H1 (cell line): ENCODE results near the gene RSBN1.

ENCODE experiments used
- BACH1 ChIP-seq: IDR thresholded peaks from 2 replicates; pipeline ENCODE4 v1.6.1; 2012; ENCODE audit warnings: low read length, improper control_type of control experiment
- BRCA1 ChIP-seq: IDR thresholded peaks from 2 replicates; pipeline ENCODE4 v1.6.1; 2012; ENCODE audit warnings: low read depth, low read length, improper control_type of control experiment
- CTCF ChIP-seq, 3 experiments: IDR thresholded peaks; 1 replicate in 2 of 3; 2 replicates in 1 of 3; pipeline versions ENCODE4 v1.5.1 to v1.6.1; 2011; ENCODE audit warnings: low read length in 3 of 3, mild to moderate bottlenecking in 3 of 3, inconsistent platforms in 2 of 3, low read depth in 1 of 3, moderate library complexity in 1 of 3; ENCODE audit not compliant: insufficient read depth in 1 of 3; ENCODE audit errors: control extremely low read depth in 1 of 3
- EZH2 ChIP-seq: fragments of 200-600 bp; sonication (generic); IDR thresholded peaks from 2 replicates; pipeline ENCODE4 v1.7.1; 2012; ENCODE audit warnings: low read depth, mild to moderate bottlenecking, moderate library complexity, low read length, inconsistent platforms; ENCODE audit not compliant: severe bottlenecking
- MAFK ChIP-seq: IDR thresholded peaks from 2 replicates; pipeline ENCODE4 v1.6.1; 2012; ENCODE audit warnings: low read depth, mild to moderate bottlenecking, improper control_type of control experiment, low read length
- MAX ChIP-seq: IDR thresholded peaks from 2 replicates; pipeline ENCODE4 v1.6.1; 2012; ENCODE audit warnings: inconsistent platforms
- POLR2A ChIP-seq, 2 experiments: IDR thresholded peaks; 1 replicate in 1 of 2; 2 replicates in 1 of 2; pipeline ENCODE4 v1.6.1; 2011; ENCODE audit warnings: low read depth in 2 of 2, low read length in 2 of 2, mild to moderate bottlenecking in 2 of 2; ENCODE audit errors: control extremely low read depth in 1 of 2
- POU5F1 ChIP-seq: IDR thresholded peaks from 2 replicates; pipeline ENCODE4 v1.6.1; 2011; ENCODE audit warnings: low read depth, mild to moderate bottlenecking, low read length, moderate library complexity

DNA sequence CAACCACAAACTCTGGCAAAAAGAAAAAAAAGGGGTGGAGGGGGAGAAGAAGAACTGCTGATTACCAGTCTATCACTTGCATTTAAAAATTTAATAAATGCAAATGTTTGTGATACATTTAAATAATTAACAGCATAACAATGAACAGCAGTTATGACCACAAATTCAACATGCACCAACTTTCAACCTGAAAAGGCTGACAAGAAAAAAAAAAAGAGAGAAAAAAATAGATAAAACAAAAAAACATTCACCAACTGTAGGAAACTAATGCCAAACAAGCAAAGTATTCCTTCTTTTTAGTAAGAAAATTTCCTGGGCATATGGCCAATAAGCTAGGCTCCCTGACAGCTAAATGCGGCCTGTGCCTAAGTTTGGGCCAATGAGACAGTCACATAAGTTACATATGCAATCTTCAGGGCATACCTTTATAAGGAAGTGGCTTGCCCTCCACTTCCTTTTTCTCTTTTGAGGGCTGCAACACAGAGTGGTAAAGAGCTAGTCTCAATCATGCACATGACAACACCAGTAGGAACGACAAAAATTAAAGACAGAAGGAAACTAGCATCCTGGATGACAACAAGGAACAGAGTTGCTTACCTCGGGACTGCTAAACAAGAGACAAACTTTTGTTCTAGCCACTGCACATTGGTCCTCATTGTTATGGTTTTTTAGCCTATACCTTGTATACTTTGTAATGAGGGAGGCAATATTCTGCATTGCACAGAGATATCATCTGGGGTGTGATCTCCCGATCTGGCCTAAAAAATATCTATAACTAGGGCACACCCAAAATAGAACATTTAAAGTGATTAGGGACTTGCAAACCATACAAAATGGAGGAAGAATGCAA is 28.8 kb downstream of the RSBN1 start:
- TF ChIP-seq CTCF (IDR thresholded peaks at IDR 0.05; ENCODE audit: control extremely low read depth in 1 of 3, insufficient read depth in 1 of 3, low read depth in 1 of 3, low read length in 3 of 3) (no peak), EZH2 (no peak), BACH1 (no peak), MAFK (no peak), BRCA1 (no peak), POLR2A (IDR thresholded peaks at IDR 0.05; ENCODE audit: control extremely low read depth in 1 of 2, low read depth in 2 of 2, low read length in 2 of 2) (no peak), POU5F1 (no peak), MAX (no peak)
